Stimulated activated naive B cell treated with anti-CD40 and anti-IgM and Interleukin-4, amounts not matched to agents 10 μg/mL and 1 μg/mL and 100 μg/mL, for 72 hours (primary cell): Measurements from ENCODE around the gene AEBP2.

Experiments
- ATAC-seq, 2 donors: fragments of 150-1000 bp; cut with Tn5 transposase; replicated peaks; 2 replicates each; pipeline ENCODE4 v1.10.0; 2021; ENCODE audit warnings: moderate library complexity in 1 of 2
- DNase-seq: peaks from one replicate; pipeline ENCODE4 v3.0.0; 2021
- H3K27ac Mint-ChIP-seq: one replicate; pipeline ENCODE4 v1.8.0; 2022; ENCODE audit warnings: mild to moderate bottlenecking, mixed read lengths
- H3K27me3 Mint-ChIP-seq, 2 donors: one replicate each; pipeline ENCODE4 v1.8.0; 2022; ENCODE audit warnings: mixed read lengths in 2 of 2
- H3K36me3 Mint-ChIP-seq, 2 donors: one replicate each; pipeline ENCODE4 v1.8.0; 2022; ENCODE audit warnings: mixed read lengths in 2 of 2, mild to moderate bottlenecking in 1 of 2
- H3K4me1 Mint-ChIP-seq, 2 donors: one replicate each; pipeline ENCODE4 v1.8.0; 2022; ENCODE audit warnings: mixed read lengths in 2 of 2, mild to moderate bottlenecking in 1 of 2
- H3K4me3 Mint-ChIP-seq, 2 donors: one replicate each; pipeline ENCODE4 v1.8.0; 2022; ENCODE audit warnings: mild to moderate bottlenecking in 2 of 2, mixed read lengths in 2 of 2, moderate library complexity in 1 of 2
- H3K9me3 Mint-ChIP-seq, 2 donors: one replicate each; pipeline ENCODE4 v1.8.0; 2022; ENCODE audit warnings: mixed read lengths in 2 of 2, mild to moderate bottlenecking in 1 of 2

Gene AEBP2

GRCh38 chr12:19484738-19485137 lies 45.4 kb downstream of the AEBP2 start:
- DNase-seq (no peak), ATAC-seq (no peak)
- Mint-ChIP-seq H3K27me3 (no peaks in the 10 kb centered on the region), H3K9me3 (peaks cover 5 to 14% of the 10 kb centered on the region in 2 donors), H3K36me3 (peaks cover 69 to 80% of the 10 kb centered on the region in 2 donors), H3K4me1 (peaks cover 25 to 58% of the 10 kb centered on the region in 2 donors), H3K27ac (no peak overlapping the region), H3K4me3 (no peak overlapping the region)

- Mint-ChIP-seq H3K9me3 (peaks cover 5 to 14% of the 10 kb centered on the region in 2 donors), H3K27ac (no peak overlapping the region), H3K4me3 (no peak overlapping the region), H3K36me3 (peaks cover 64 to 75% of the 10 kb centered on the region in 2 donors), H3K27me3 (no peaks in the 10 kb centered on the region), H3K4me1 (peaks cover 25 to 58% of the 10 kb centered on the region in 2 donors)
- DNase-seq = no peak
- no peak for ATAC-seq
These were observed 45.9 kb downstream of the AEBP2 start for GRCh38 chr12:19485240-19485639.

DNA sequence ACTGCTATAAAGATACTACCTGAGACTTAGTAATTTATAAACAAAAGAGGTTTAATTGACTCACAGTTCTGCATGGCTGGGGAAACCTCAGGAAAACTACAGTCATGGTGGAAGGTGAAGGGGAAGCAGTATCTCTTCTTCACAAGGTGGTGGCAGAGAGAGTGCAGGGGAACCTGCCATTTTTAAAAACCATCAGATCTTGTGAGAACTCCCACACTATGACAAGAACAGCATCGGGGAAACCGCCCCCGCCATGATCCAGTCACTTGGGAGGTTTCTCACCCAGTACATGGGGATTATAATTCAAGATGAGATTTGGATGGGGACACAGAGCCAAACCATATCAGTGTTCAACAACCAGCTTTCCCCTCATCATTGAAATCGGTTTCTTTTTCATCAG lies 49.9 kb downstream of the AEBP2 start:
- DNase-seq = no peak
- no peak overlapping the region for H3K27ac Mint-ChIP-seq
- no peaks in the 10 kb centered on the region for H3K27me3 Mint-ChIP-seq

GRCh38 chr12:19490908-19491307 lies 51.6 kb downstream of the AEBP2 start:
- Mint-ChIP-seq H3K27me3 (no peaks in the 10 kb centered on the region), H3K27ac (no peak overlapping the region), H3K36me3 (peaks cover 28 to 41% of the 10 kb centered on the region in 2 donors), H3K4me1 (peaks cover 6 to 26% of the 10 kb centered on the region in 2 donors), H3K4me3 (no peak overlapping the region), H3K9me3 (no peaks in the 10 kb centered on the region)
- DNase-seq (no peak), ATAC-seq (no peak)

More for the DNA sequence above, 49.9 kb downstream of the AEBP2 start:
- Mint-ChIP-seq H3K36me3 (peaks cover 31 to 50% of the 10 kb centered on the region in 2 donors), H3K4me3 (no peak overlapping the region), H3K4me1 (peaks cover 6 to 36% of the 10 kb centered on the region in 2 donors), H3K9me3 (no peaks in the 10 kb centered on the region)
- no peak for ATAC-seq

DNA sequence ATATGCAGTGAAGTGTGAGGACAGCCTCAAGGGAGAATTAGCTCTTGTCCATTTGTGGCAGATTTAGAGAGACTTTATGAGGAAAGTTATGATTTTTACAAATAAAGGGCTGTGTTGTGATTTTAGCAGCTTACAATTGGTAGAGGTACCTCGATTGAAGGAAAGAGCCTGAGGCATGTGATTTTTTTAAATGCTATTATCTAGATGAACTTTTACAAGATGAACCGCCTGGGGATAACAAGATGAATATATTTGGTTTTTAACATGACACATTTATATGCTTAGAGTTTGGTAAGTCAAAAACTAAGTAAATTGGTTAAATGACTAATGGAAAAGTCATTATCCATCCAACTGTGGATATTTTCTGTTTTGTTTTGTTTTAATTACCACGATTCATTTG lies 52.6 kb downstream of the AEBP2 start:
- no peaks in the 10 kb centered on the region for H3K9me3 Mint-ChIP-seq
- no peaks in the 10 kb centered on the region for H3K27me3 Mint-ChIP-seq
- H3K27ac Mint-ChIP-seq = no peak overlapping the region
- peaks cover 6 to 16% of the 10 kb centered on the region in 2 donors for H3K4me1 Mint-ChIP-seq
- H3K36me3 Mint-ChIP-seq = peaks cover 21 to 35% of the 10 kb centered on the region in 2 donors
- no peak overlapping the region for H3K4me3 Mint-ChIP-seq
- ATAC-seq (no peak), DNase-seq (no peak)

DNA sequence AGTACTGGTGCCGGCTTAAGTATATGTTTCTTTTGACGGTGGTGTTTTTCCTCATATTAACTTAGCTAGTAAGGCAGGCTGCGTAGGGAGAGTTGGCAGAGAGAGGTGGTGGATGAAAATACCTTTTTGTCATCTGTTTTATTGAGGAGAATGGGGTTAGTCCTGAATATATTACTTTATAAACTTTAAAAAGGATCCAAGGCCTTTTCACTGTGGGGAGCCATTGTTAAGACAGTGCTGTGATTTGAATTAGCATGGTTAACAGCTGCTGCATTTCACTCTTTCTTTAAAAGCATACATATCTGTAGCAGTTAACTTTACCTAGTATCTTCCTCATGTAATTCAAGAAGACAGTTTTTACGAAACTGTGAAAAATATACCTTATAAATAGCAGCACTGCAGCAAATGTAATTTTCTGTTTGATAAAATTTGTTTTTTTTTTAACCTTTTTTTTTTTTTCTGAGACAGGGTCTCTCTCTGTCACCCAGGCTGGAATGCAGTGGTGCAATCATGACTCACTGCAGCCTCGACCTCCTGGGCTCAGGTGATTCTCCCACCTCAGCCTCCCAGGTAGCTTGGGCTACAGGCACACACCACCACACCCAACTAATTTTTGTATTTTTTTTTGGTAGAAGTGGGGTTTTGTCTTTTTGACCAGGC lies 57.1 kb downstream of the AEBP2 start:
- no peak for ATAC-seq
- H3K4me1 Mint-ChIP-seq = peaks cover 6 to 8% of the 10 kb centered on the region in 2 donors
- no peaks in the 10 kb centered on the region for H3K27me3 Mint-ChIP-seq
- H3K4me3 Mint-ChIP-seq = no peak overlapping the region
- no peaks in the 10 kb centered on the region for H3K9me3 Mint-ChIP-seq
- peaks cover 18 to 32% of the 10 kb centered on the region in 2 donors for H3K36me3 Mint-ChIP-seq
- DNase-seq = no peak
- peak overlapping the region; percentile 10 for H3K27ac Mint-ChIP-seq

DNA sequence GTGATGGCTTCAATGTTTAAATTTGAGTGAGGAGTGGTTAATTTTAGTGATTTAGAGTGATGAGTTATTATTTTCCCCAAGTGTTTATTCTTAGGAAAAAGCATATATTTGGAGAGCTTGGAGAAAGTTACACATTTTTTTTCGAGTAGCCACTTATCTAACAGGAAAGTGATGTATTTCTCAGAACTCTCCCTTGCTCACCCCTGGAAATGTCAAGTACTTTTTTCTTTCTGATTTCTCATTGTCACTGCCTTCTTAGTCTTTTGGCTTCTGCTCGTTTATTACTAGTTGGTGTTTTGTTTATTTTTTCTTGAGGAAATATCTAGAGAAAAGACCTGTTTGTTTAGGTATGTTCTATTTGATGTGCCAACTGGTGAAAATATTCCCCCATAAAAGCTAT lies 58.8 kb downstream of the AEBP2 start:
- no peak overlapping the region for H3K4me3 Mint-ChIP-seq
- H3K36me3 Mint-ChIP-seq = peaks cover 24 to 40% of the 10 kb centered on the region in 2 donors
- no peaks in the 10 kb centered on the region for H3K27me3 Mint-ChIP-seq
- DNase-seq (no peak), ATAC-seq (no peak)
- no peaks in the 10 kb centered on the region for H3K9me3 Mint-ChIP-seq
- H3K27ac Mint-ChIP-seq = peak overlapping the region; percentile 65
- peaks cover 0 to 4% of the 10 kb centered on the region in 2 donors for H3K4me1 Mint-ChIP-seq

GRCh38 chr12:19499030-19499429 lies 59.7 kb downstream of the AEBP2 start:
- Mint-ChIP-seq H3K9me3 (no peaks in the 10 kb centered on the region), H3K27me3 (no peaks in the 10 kb centered on the region), H3K4me3 (no peak overlapping the region), H3K4me1 (peaks cover 0 to 6% of the 10 kb centered on the region in 2 donors), H3K27ac (no peak overlapping the region), H3K36me3 (peaks cover 25 to 39% of the 10 kb centered on the region in 2 donors)
- no peak for ATAC-seq
- DNase-seq = no peak

DNA sequence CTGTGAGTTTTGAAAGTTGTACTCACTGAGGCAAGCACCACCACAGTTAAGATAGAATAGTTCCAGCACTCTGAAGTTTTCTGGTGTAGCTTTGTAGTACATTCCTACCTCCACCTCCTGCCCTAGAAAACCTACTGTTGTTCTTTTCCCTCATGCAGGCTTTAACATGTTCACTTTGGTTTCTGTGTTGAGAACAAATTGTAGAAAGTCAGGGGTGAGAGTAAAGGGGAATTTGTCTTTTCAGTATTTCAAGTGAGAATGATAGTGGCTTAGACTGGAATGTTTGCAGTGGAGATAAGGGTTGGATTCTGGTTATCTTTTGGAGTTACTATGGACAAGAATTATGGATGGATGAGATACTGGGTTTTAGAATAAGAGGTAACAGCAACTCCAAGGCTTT lies 67.2 kb downstream of the AEBP2 start:
- peak overlapping the region; percentile 4 for H3K27ac Mint-ChIP-seq
- DNase-seq = no peak
- H3K27me3 Mint-ChIP-seq = no peaks in the 10 kb centered on the region
- peaks cover 13 to 17% of the 10 kb centered on the region in 2 donors for H3K4me1 Mint-ChIP-seq
- no peak for ATAC-seq
- H3K4me3 Mint-ChIP-seq = no peak overlapping the region
- peaks cover 41 to 61% of the 10 kb centered on the region in 2 donors for H3K36me3 Mint-ChIP-seq
- no peaks in the 10 kb centered on the region for H3K9me3 Mint-ChIP-seq

DNA sequence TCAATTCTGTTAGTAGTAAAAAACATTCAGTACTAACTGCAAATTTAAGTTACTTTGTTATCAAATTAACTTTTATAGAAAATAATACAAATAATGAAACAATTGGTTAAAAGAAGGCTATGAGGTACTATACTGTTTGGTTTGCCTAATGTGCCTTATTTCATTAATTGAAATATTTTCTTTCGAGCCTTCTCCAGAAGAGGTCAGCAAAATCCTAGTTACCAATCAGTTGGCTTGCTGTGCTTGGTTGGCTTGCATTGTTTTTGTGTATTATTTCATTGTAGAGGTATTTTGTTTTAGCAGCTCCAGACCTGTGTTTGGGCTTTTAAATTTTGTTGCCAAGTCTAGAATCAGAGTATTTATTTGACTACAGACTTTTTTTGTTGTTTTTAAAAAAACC lies 68.5 kb downstream of the AEBP2 start:
- H3K27ac Mint-ChIP-seq = no peak overlapping the region
- no peak overlapping the region for H3K4me3 Mint-ChIP-seq
- peaks cover 13 to 17% of the 10 kb centered on the region in 2 donors for H3K4me1 Mint-ChIP-seq
- H3K27me3 Mint-ChIP-seq = no peaks in the 10 kb centered on the region
- no peak for ATAC-seq
- H3K9me3 Mint-ChIP-seq = no peaks in the 10 kb centered on the region
- H3K36me3 Mint-ChIP-seq = peaks cover 43 to 56% of the 10 kb centered on the region in 2 donors
- no peak for DNase-seq

GRCh38 chr12:19510461-19510860 lies 71.2 kb downstream of the AEBP2 start:
- DNase-seq (no peak), ATAC-seq (no peak)
- Mint-ChIP-seq H3K9me3 (no peaks in the 10 kb centered on the region), H3K4me3 (no peak overlapping the region), H3K4me1 (peaks cover 9 to 12% of the 10 kb centered on the region in 2 donors), H3K27me3 (no peaks in the 10 kb centered on the region), H3K27ac (no peak overlapping the region), H3K36me3 (peaks cover 35 to 41% of the 10 kb centered on the region in 2 donors)

DNA sequence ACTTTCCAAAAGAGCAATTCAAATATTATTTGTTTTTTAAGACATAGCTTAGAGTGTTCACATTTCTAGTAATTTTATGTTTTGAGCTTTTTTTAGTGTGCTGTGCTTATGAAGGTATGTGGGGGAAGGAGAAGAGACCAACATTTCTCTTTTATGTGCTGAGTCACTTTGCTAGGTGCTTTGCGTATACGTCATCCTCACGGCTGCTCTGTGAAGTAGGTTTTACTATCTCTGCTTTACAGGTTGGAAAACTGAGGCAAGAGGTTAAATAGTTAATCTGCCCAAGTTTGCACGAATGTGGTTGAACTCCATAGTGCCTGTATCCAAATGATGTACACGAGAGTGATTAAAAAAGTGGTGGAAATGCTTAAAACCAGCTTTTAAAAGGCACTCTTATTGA lies 75.9 kb downstream of the AEBP2 start:
- Mint-ChIP-seq H3K9me3 (no peaks in the 10 kb centered on the region), H3K27ac (no peak overlapping the region)

GRCh38 chr12:19517583-19517982 lies 78.3 kb downstream of the AEBP2 start:
- Mint-ChIP-seq H3K4me1 (no peaks in the 10 kb centered on the region), H3K9me3 (no peaks in the 10 kb centered on the region), H3K4me3 (no peak overlapping the region), H3K27ac (no peak overlapping the region), H3K36me3 (peaks cover 9 to 20% of the 10 kb centered on the region in 2 donors), H3K27me3 (no peaks in the 10 kb centered on the region)
- ATAC-seq (no peak), DNase-seq (no peak)

More for the DNA sequence above, 75.9 kb downstream of the AEBP2 start:
- no peak for ATAC-seq
- Mint-ChIP-seq H3K4me3 (no peak overlapping the region), H3K4me1 (no peaks in the 10 kb centered on the region), H3K36me3 (peaks cover 20 to 32% of the 10 kb centered on the region in 2 donors), H3K27me3 (no peaks in the 10 kb centered on the region)
- no peak for DNase-seq

- H3K36me3 Mint-ChIP-seq = peaks cover 9 to 20% of the 10 kb centered on the region in 2 donors
- no peak overlapping the region for H3K4me3 Mint-ChIP-seq
- H3K4me1 Mint-ChIP-seq = no peaks in the 10 kb centered on the region
- H3K9me3 Mint-ChIP-seq = no peaks in the 10 kb centered on the region
- ATAC-seq (no peak), DNase-seq (no peak)
- no peaks in the 10 kb centered on the region for H3K27me3 Mint-ChIP-seq
- no peak overlapping the region for H3K27ac Mint-ChIP-seq
These were observed 78.9 kb downstream of the AEBP2 start for GRCh38 chr12:19518209-19518608.

- Mint-ChIP-seq H3K36me3 (peaks cover 9 to 19% of the 10 kb centered on the region in 2 donors), H3K4me1 (no peaks in the 10 kb centered on the region), H3K4me3 (no peak overlapping the region), H3K27me3 (no peaks in the 10 kb centered on the region), H3K27ac (no peak overlapping the region), H3K9me3 (no peaks in the 10 kb centered on the region)
- DNase-seq = no peak
- no peak for ATAC-seq
These were observed 81.5 kb downstream of the AEBP2 start for GRCh38 chr12:19520646-19521415.
